NOMO-1 treated with DMSO at 0.1 percent for 48 hours (cell line): ENCODE data around the gene ZPR1.

Experiments used
- DNase-seq: peaks from one replicate; lab custom pipeline; 2025; ENCODE audit not compliant: unreplicated experiment; lab: John Stamatoyannopoulos, UW

The ZPR1 gene

GRCh38 chr11:116792869-116793771, 5.3 kb upstream of the ZPR1 start:
- no peak for DNase-seq

DNA sequence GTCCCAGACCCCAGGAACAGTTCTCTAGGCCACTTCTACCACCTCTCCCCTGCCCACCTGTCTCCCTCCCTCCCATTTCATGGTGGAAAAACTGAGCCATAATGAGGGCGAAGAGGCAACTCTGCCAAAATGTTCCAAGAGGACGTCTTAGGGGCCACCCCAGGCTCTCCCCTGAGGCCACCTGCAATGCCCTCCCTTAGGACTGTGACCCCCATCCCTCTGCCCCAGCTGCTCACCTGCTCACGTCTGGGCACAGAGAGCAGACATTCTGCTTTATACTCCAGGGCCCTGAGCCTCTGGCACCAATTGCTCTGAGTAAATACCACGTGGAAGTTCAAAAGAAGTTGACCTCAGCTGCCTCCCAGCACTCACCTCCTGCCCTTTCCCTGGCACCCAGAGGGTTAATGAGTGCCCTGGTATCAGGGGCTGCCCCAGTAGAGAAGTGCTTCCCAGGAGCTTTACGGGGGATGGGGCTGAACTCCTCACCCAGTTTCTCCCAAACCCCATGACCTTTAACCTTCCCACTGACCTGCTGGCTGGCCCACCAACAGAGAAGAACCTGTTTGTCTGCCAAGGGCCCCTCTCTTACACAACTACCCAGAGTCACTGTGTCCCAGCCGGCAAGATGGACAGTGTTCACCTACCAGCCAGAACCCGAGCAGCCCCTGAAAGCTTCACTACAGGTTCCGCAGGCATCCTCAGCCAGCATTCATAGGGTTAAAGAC, 4.5 kb upstream of the ZPR1 start:
- no peak for DNase-seq

- no peak for DNase-seq
These were observed 4.0 kb upstream of the ZPR1 start, which contains the start of gene APOA5 for GRCh38 chr11:116791813-116792143. Gene APOA5 (minus strand): TSS chr11:116791879. CDS start chr11:116791860, 19 bp downstream.

- peak; percentile 50 for DNase-seq
These were observed 3.4 kb upstream of the ZPR1 start for GRCh38 chr11:116791002-116791812.

GRCh38 chr11:116790167-116791001, 2.6 kb upstream of the ZPR1 start:
- no peak for DNase-seq

GRCh38 chr11:116788975-116789374, 1.2 kb upstream of the ZPR1 start:
- DNase-seq: no peak

DNA sequence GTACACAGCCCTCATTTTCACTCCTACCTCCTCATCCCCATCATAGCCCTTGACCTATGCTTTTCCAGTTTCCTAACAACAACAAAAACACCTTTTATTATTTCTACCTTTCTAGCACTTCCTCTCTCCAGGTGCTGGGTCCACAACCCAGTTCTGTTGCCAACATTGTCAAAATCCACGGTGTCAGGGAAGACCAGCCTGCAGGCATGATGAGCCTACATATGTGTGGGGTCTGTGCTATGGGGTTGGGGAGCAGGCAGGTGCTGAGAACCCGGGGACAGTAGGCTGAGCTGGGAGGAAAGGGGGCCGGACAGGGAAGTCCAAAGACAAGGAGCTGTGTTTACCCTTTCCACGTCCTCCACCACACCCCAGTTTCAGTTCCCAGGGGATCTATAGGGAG, 711 bp upstream of the ZPR1 start:
- DNase-seq: no peak

DNA sequence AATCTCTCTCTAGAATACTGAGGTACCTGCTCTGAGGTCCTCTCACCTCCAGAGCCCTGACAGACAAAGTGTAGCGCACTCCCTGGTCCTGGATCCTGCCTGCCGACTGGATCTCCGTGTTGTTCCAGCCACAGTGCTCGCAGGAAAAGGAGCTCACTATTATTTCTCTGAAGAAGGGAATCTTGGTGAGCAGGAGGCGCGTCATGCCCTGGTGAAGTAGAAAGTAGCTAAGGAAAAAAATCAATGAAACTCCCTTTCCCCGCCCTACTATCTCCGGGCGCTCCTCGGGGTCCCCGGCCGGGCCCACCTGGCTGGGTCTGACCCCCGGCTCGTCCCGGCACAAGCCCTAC, 412 bp downstream of the ZPR1 start:
- DNase-seq: no peak

- no peak for DNase-seq
These were observed 857 bp downstream of the ZPR1 start for GRCh38 chr11:116786966-116787365.

- DNase-seq: no peak
These were observed 1.5 kb downstream of the ZPR1 start for GRCh38 chr11:116786326-116786725.

- DNase-seq: no peak
These were observed 5.1 kb downstream of the ZPR1 start for GRCh38 chr11:116782728-116783127.

- no peak for DNase-seq
These were observed 9.3 kb downstream of the ZPR1 start for GRCh38 chr11:116778556-116778955.

DNA sequence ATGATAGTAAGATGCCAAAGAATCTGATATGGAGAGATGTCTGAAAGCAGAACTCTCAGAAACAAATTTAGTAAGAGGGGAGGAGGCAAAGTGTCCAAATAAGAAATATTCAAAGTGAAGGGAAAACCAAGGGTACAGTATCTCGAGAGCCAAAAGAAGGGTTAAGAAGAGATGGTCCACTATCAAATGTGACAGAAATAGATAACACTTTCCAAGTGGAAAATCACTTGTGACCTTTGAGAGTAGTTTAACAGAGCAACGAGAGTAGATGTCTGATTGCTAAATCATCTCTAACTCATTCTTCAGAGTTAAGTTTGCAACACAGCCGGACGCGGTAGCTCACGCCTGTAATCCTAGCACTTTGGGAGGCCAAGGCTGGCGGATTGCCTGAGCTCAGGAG, 10.8 kb downstream of the ZPR1 start:
- no peak for DNase-seq

GRCh38 chr11:116776522-116776984, 11.3 kb downstream of the ZPR1 start:
- no peak for DNase-seq

GRCh38 chr11:116775975-116776374, 11.8 kb downstream of the ZPR1 start:
- DNase-seq: no peak

- DNase-seq: no peak
These were observed 13.2 kb downstream of the ZPR1 start for GRCh38 chr11:116774661-116775060.

GRCh38 chr11:116773203-116774097, 14.4 kb downstream of the ZPR1 start:
- DNase-seq: peak; percentile 63

- DNase-seq: peak; percentile 80
These were observed 15.2 kb downstream of the ZPR1 start, which contains the start of gene BUD13 for GRCh38 chr11:116772443-116773202. Gene BUD13 (minus strand): TSS chr11:116772987. CDS start chr11:116772964, 23 bp downstream.

GRCh38 chr11:116771935-116772334, 15.9 kb downstream of the ZPR1 start:
- DNase-seq: no peak
